Activated T-helper 17 cell treated with anti-CD3 and anti-CD28 coated beads, Interleukin-2, amount 50 U/mL, for 72 hours (primary cell): ENCODE data around the gene FBXL19. TPM values are rescaled to one million over a fixed set of nuclear protein-coding genes. Genes with fewer than 3 reads are reported as not detected.
"Not testable (repeated sequence)": the region's sequence is repeated elsewhere in the genome, so short reads cannot be mapped to it uniquely, and the experiment has no call there.

ENCODE experiments used
- ATAC-seq: fragments of 150-1000 bp; cut with Tn5 transposase; replicated peaks from 2 replicates; pipeline ENCODE4 v1.10.0; 2021; ENCODE audit warnings: mild to moderate bottlenecking, moderate library complexity
- H3K27ac Mint-ChIP-seq: one replicate; pipeline ENCODE4 v1.8.0; 2022; ENCODE audit warnings: mixed read lengths
- H3K27me3 Mint-ChIP-seq: one replicate; pipeline ENCODE4 v1.8.0; 2022; ENCODE audit warnings: mixed read lengths
- H3K36me3 Mint-ChIP-seq: one replicate; pipeline ENCODE4 v1.8.0; 2022; ENCODE audit warnings: low read depth, mild to moderate bottlenecking, mixed read lengths
- H3K4me1 Mint-ChIP-seq: one replicate; pipeline ENCODE4 v1.8.0; 2022; ENCODE audit warnings: mixed read lengths
- H3K4me3 Mint-ChIP-seq: one replicate; pipeline ENCODE4 v1.8.0; 2022; ENCODE audit warnings: mild to moderate bottlenecking, mixed read lengths
- H3K9me3 Mint-ChIP-seq: one replicate; pipeline ENCODE4 v1.8.0; 2022; ENCODE audit warnings: mixed read lengths
- total RNA-seq, 2 donors: library from RNA; stranded (reverse); gene quantifications; one replicate each; pipeline ENCODE4 v1.2.3, GENCODE V29; 2022

Gene FBXL19
- total RNA-seq, 2 donors from 2014 or later: 32.2 to 40.7 TPM

- H3K4me3 Mint-ChIP-seq, ATAC-seq, H3K27ac Mint-ChIP-seq, H3K27me3 Mint-ChIP-seq, H3K9me3 Mint-ChIP-seq: not testable (repeated sequence)
- Mint-ChIP-seq H3K36me3 (peaks cover 64% of the 10 kb centered on the region), H3K4me1 (peaks cover 22% of the 10 kb centered on the region)
Observed at GRCh38 chr16:30891043-30891823, 32.1 kb upstream of the FBXL19 start.

DNA sequence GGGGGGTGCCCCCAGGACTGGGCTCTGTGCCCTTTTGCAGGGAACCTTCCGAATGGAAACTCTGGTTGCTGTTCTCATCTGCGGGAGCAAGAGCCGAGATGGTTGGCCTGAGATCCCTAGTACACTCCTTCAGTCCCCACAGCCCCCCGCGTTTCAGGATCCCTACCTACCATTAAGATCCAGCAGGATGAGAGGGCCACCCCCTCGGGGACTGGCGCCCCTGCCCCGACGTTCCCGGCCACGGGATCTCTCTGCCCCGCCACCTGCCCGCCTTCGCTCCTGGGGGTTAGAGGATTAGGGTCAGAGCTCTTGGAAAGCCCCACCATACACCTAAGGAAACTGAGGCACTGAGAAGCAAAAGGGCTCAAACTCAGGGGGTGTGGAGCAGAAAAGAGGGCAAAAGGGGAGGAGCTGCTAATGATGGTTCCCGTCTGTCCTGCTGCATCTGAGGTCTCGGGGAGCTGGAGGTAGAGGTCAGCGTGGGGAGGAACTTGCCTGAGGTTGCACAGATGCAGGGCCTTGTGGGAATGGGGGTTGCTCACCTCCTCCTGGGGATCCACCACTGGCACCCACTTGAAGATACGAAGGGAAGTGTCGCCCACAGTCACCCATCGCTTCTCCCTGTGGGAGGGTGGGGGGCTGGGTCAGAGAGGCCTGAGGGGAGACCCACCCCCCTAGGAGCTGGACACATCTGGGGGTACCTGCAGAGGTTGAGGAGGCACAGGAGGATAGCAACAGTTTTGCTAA is 30.5 kb upstream of the FBXL19 start:
- Mint-ChIP-seq H3K36me3 (peaks cover 48% of the 10 kb centered on the region), H3K9me3 (no peaks in the 10 kb centered on the region), H3K4me1 (peaks cover 23% of the 10 kb centered on the region), H3K27me3 (no peaks in the 10 kb centered on the region), H3K4me3 (peak overlapping the region; percentile 98), H3K27ac (peak overlapping the region; percentile 96)
- no peak for ATAC-seq

- Mint-ChIP-seq H3K27ac (peak overlapping the region; percentile 96), H3K4me1 (peaks cover 23% of the 10 kb centered on the region), H3K9me3 (no peaks in the 10 kb centered on the region), H3K4me3 (peak overlapping the region; percentile 98), H3K27me3 (no peaks in the 10 kb centered on the region), H3K36me3 (peaks cover 45% of the 10 kb centered on the region)
- peak; percentile 8 for ATAC-seq
Observed at GRCh38 chr16:30893417-30893743, 30.0 kb upstream of the FBXL19 start.

DNA sequence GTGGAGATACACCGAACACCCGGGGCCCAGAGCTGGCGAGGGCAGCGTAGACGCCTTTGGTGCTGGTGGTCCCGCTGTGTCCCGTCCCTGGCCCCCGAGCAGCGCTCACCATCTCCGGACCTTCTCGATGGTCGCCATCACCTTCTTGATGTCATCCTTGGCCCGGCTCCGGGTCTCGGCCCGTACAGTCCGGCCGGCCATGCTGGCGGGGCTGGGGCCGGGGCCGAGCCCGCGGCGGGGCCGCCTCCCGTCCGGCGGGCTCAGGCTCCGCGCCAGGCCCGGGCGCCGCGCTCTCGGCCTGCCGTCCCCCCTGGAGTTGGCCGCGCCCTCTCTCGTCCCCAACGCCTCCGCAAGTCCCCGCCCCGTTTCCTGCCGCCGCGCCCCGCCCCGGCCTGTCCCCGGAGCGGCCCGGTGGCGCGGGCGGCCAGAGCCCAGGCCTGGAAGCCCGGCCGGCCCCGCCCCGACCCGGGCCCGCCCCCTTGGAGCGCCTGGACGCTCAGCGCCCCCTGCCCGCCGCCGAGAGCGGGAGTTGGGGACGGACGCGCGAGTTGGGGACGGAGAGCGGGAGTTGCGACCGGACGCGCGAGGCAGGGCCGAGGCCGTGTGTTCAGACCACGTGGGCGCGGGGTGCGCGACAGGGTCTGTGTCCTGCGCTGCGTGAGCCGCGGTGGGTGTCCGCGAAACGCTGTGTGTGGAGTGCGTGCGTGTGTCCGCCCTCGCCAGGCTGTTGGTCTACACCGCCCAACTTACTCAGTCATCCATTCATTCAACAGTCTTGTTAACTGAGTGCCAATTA is 29.4 kb upstream of the FBXL19 start, which contains the start of gene BCL7C:
BCL7C (minus strand) TSS at position 334 of the 796 bp plus-strand sequence; CDS start at position 201, 133 bp downstream.
- H3K27me3 Mint-ChIP-seq: no peaks in the 10 kb centered on the region
- no peaks in the 10 kb centered on the region for H3K9me3 Mint-ChIP-seq
- peaks cover 40% of the 10 kb centered on the region for H3K36me3 Mint-ChIP-seq
- peaks cover 19% of the 10 kb centered on the region for H3K4me1 Mint-ChIP-seq
- H3K27ac Mint-ChIP-seq: peak within 1 kb of the TSS; percentile 96
- H3K4me3 Mint-ChIP-seq: peak within 1 kb of the TSS; percentile 98
- ATAC-seq: peak; percentile 87

DNA sequence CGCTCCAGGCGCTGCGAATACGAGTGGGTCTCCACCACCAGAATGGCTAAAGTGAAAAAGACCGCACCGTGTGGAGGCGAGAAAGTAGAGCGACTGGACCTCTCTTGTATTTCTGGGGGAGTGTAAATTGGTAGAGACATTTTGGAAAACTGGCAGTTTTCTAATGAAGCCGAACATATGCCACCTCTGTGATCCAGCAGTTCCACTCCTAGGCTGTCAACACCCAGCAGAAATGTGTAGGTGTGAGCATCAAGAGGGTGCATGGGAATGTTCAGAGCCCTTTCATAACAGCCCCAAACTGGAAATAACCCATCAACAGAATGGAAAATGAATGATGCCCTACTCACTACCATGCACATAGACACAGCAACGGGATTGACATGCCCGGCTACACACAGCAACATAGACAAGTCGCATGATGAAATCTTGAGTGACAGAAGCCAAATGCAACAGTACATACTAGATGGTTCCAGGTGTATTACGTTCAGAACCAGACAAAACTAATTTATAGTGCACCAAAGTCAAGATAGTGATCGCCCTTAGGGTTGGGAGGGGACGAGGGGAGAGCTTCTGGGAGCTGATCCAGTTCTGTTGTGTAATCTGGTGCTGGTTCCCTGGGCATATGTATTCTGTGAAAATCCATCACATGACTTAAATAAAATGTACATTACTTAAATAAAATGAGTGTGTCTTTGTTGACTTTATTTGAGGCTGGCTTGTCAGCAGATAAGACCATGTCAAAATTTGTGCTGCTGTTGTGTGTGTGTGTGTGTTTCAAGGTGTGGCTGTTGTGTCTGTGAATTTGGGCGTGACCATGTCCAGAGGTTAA is 28.6 kb upstream of the FBXL19 start:
- Mint-ChIP-seq H3K4me1 (peaks cover 18% of the 10 kb centered on the region), H3K36me3 (peaks cover 34% of the 10 kb centered on the region), H3K27ac (peak overlapping the region; percentile 46), H3K27me3 (no peaks in the 10 kb centered on the region), H3K9me3 (no peaks in the 10 kb centered on the region), H3K4me3 (peak overlapping the region; percentile 74)
- ATAC-seq: no peak

- Mint-ChIP-seq H3K4me3 (peak overlapping the region; percentile 74), H3K27me3 (no peaks in the 10 kb centered on the region), H3K9me3 (no peaks in the 10 kb centered on the region), H3K4me1 (peaks cover 18% of the 10 kb centered on the region), H3K27ac (no peak overlapping the region), H3K36me3 (peaks cover 24% of the 10 kb centered on the region)
- ATAC-seq: no peak
Observed at GRCh38 chr16:30895627-30896260, 27.6 kb upstream of the FBXL19 start.

GRCh38 chr16:30896261-30896888 is 27.0 kb upstream of the FBXL19 start, which contains the start of gene CTF1:
Gene CTF1, plus strand, starts transcription at chr16:30896614. Its CDS starts 30 bp downstream, at chr16:30896644.
- Mint-ChIP-seq H3K9me3 (no peaks in the 10 kb centered on the region), H3K4me1 (peaks cover 23% of the 10 kb centered on the region), H3K36me3 (peaks cover 18% of the 10 kb centered on the region), H3K27me3 (no peaks in the 10 kb centered on the region), H3K27ac (peak within 1 kb of the TSS; percentile 79), H3K4me3 (peak within 1 kb of the TSS; percentile 74)
- no peak for ATAC-seq

GRCh38 chr16:30896889-30897733 is 26.3 kb upstream of the FBXL19 start:
- H3K4me1 Mint-ChIP-seq: peaks cover 23% of the 10 kb centered on the region
- peak overlapping the region; percentile 74 for H3K4me3 Mint-ChIP-seq
- peak; percentile 64 for ATAC-seq
- no peaks in the 10 kb centered on the region for H3K9me3 Mint-ChIP-seq
- peaks cover 10% of the 10 kb centered on the region for H3K36me3 Mint-ChIP-seq
- no peaks in the 10 kb centered on the region for H3K27me3 Mint-ChIP-seq
- H3K27ac Mint-ChIP-seq: peak overlapping the region; percentile 79

- peaks cover 4% of the 10 kb centered on the region for H3K9me3 Mint-ChIP-seq
- no peak for ATAC-seq
- H3K4me3 Mint-ChIP-seq: no peak overlapping the region
- H3K36me3 Mint-ChIP-seq: no peaks in the 10 kb centered on the region
- no peaks in the 10 kb centered on the region for H3K27me3 Mint-ChIP-seq
- H3K27ac Mint-ChIP-seq: no peak overlapping the region
- H3K4me1 Mint-ChIP-seq: peaks cover 28% of the 10 kb centered on the region
Observed at GRCh38 chr16:30899794-30900193, 23.6 kb upstream of the FBXL19 start.

GRCh38 chr16:30900588-30900987 is 22.8 kb upstream of the FBXL19 start:
- peaks cover 4% of the 10 kb centered on the region for H3K9me3 Mint-ChIP-seq
- H3K4me1 Mint-ChIP-seq: peaks cover 25% of the 10 kb centered on the region
- no peaks in the 10 kb centered on the region for H3K36me3 Mint-ChIP-seq
- H3K4me3 Mint-ChIP-seq: peak overlapping the region; percentile 55
- no peak for ATAC-seq
- no peak overlapping the region for H3K27ac Mint-ChIP-seq
- H3K27me3 Mint-ChIP-seq: no peaks in the 10 kb centered on the region

DNA sequence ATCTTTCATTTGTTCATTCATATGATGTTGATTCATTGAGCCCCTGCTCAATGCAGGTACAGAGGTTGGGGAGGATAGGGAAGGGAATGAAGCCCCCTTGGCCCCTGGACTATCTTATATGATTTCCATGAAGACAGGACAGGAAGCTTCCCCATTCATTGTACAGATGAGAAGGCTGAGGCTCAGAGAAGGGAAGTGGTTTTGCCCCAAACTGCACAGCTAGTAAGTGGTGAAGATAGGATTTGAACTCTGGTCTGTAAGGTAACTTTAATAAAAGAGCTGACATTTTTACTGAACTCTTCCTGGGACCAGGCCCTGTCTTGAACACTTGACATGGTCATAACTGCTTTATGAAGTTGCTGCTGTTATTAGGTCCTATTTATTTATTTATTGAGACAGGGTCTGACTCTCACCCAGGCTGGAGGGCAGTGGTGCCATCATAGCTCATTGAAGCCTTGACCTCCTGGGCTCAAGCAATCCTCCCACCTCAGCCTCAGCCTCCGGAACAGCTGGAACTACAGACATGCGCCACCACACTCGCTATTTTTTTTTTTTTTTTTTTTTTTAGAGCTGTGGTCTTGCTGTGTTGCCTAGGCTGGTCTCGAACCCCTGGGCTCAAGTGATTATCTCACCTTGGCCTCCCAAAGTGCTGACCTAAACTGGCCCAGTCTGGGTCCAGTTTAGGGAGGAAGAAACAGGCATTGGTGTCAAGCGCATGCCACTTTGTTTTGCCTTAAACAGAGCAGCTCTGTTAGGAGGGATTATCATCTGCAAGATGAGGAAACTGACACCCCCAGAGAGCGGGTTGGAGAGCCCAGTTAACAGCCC is 22.0 kb upstream of the FBXL19 start:
- ATAC-seq: no peak
- H3K27me3 Mint-ChIP-seq: no peaks in the 10 kb centered on the region
- peaks cover 4% of the 10 kb centered on the region for H3K9me3 Mint-ChIP-seq
- peaks cover 23% of the 10 kb centered on the region for H3K4me1 Mint-ChIP-seq
- peak overlapping the region; percentile 55 for H3K4me3 Mint-ChIP-seq
- peak overlapping the region; percentile 16 for H3K27ac Mint-ChIP-seq
- no peaks in the 10 kb centered on the region for H3K36me3 Mint-ChIP-seq
